A673 (cell line): ENCODE measurements around the gene PEDS1. TPM values are rescaled to one million over a fixed set of nuclear protein-coding genes. Genes with fewer than 3 reads are reported as not detected.
"Not testable (repeated sequence)": the region's sequence is repeated elsewhere in the genome, so short reads cannot be mapped to it uniquely, and the experiment has no call there.

ENCODE experiments used
- BruUV-seq: library from RNA; stranded (reverse); fragments of 400-500 nt; replicated peaks from 2 replicates; lab custom pipeline; 2021; lab: Mats Ljungman, UMichigan
- CTCF ChIA-PET: fragments of 300-600 bp; sonication (Branson Sonifier 250); formaldehyde crosslinking; loops from one replicate; lab custom pipeline; 2022; ENCODE audit warnings: antibody characterized with exemption; lab: Charles Lee
- POLR2A ChIA-PET: fragments of 300-600 bp; sonication (Branson Sonifier 250); formaldehyde crosslinking; loops from one replicate; lab custom pipeline; 2022; ENCODE audit warnings: antibody characterized with exemption; ENCODE audit not compliant: low non-redundant PET; lab: Charles Lee
- DNase-seq: peaks from one replicate; pipeline ENCODE4 v3.0.0-alpha.2; 2015; ENCODE audit warnings: low spot score
- H3K27ac ChIP-seq: fragments of 200-600 bp; sonication (generic); 2 replicates; pipeline ENCODE4 v1.5.1; 2016; ENCODE audit warnings: mixed run types, low read depth, mild to moderate bottlenecking, mixed read lengths, antibody characterized with exemption, low read length; ENCODE audit not compliant: poor library complexity, severe bottlenecking
- H3K27me3 ChIP-seq: fragments of 200-600 bp; sonication (generic); replicated peaks from 2 replicates; pipeline ENCODE4 v1.6.1; 2017; ENCODE audit warnings: mixed run types, low read depth, mild to moderate bottlenecking, mixed read lengths, antibody characterized with exemption, low read length; ENCODE audit not compliant: insufficient read depth, poor library complexity
- H3K36me3 ChIP-seq: fragments of 200-600 bp; sonication (generic); 2 replicates; pipeline ENCODE4 v1.6.1; 2016; ENCODE audit warnings: mixed run types, mild to moderate bottlenecking, mixed read lengths, antibody characterized with exemption, low read length; ENCODE audit not compliant: insufficient read depth, poor library complexity, severe bottlenecking
- H3K4me1 ChIP-seq: fragments of 200-600 bp; sonication (generic); 2 replicates; pipeline ENCODE4 v1.6.1; 2017; ENCODE audit warnings: mixed run types, mild to moderate bottlenecking, mixed read lengths, antibody characterized with exemption, low read length; ENCODE audit not compliant: insufficient read depth, poor library complexity, severe bottlenecking
- H3K4me3 ChIP-seq: fragments of 200-600 bp; sonication (generic); 2 replicates; pipeline ENCODE4 v1.5.1; 2016; ENCODE audit warnings: low read depth, mixed run types, mild to moderate bottlenecking, mixed read lengths, low read length; ENCODE audit not compliant: poor library complexity, severe bottlenecking
- H3K9me3 ChIP-seq: fragments of 200-600 bp; sonication (generic); 2 replicates; pipeline ENCODE4 v1.6.1; 2016; ENCODE audit warnings: mixed run types, low read depth, mild to moderate bottlenecking, mixed read lengths, antibody characterized with exemption, low read length; ENCODE audit not compliant: poor library complexity, severe bottlenecking
- EZH2 ChIP-seq: fragments of 200-600 bp; sonication (generic); IDR thresholded peaks from 2 replicates; pipeline ENCODE4 v1.6.1; 2017; ENCODE audit warnings: borderline replicate concordance, low read depth, mild to moderate bottlenecking, mixed read lengths, antibody characterized with exemption, low read length; ENCODE audit not compliant: poor library complexity, severe bottlenecking
- intact Hi-C: fragments of 100-400 bp; cut with micrococcal nuclease; formaldehyde crosslinking; loops from one replicate; pipeline ENCODE4 v1.10.0; 2022; ENCODE audit not compliant: unreplicated experiment
- total RNA-seq: library from RNA; stranded (reverse); gene quantifications from 2 replicates; pipeline ENCODE4 v1.2.3, GENCODE V29; 2021
- TF ChIP-seq, protein P1 (sequence below): fragments of 300-800, 200-600 bp; sonication (generic); conservative IDR thresholded peaks from 2 replicates; pipeline ENCODE4 v1.5.1; 2017; ENCODE audit warnings: low read depth, mild to moderate bottlenecking, antibody characterized with exemption, low read length, moderate library complexity, mixed read lengths

The PEDS1 gene
- total RNA-seq, 1 experiment from 2014 or later, result 25.9 TPM

DNA sequence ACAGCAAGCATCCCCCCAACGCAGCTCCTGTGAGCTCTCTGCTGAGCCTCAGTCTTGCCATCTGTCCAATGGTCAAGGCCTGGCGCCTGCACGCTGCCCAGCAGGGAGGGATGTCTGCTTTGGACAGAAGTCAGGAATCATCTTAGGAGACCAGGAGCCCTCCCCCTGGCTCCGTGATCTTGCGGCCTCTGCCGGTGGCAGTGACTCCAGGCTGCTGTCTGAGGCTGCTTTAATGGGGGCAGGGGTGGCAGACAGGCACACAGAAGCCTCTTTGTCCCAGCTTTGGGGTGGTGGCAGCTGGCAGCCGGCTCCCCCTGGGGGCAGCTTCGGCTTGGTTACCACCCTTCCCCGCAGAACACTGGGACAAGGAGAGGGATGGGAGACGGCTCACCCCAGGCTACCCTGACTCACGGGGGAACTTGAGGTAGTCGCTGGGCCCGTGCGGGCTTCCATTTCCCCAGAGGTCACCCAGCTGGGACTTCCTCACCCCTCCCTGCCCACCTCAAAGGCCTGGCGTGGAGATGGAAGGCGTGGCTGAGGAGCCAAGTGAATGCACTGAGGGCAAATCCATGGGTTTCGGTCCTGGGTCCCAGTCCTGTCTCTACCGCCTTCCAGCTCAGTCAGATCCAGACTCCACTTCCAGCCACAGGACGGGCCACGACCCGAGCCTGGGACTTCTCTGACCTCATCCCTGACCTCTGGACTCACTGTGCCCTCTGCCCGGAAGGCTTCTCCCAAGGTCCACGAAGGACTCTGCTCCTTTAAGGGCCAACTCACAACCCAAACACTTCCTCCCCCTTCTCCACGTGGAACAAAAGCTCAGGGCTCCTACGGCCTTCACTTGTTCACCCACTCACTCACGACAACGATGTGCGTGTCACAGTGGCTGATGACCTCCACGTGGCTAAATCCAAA is 14.8 kb downstream of the PEDS1 start:
- ChIA-PET POLR2A (interaction anchor here (0.6 kb wide), 1 partner anchor 14 kb away, joined by 3 read pairs; no protein-coding TSS in a partner anchor), CTCF (no interaction called here)
- no TSS peak for BruUV-seq
- Histone ChIP-seq H3K36me3 (peaks cover 21% of the 10 kb centered on the region), H3K27me3 (no peaks in the 10 kb centered on the region), H3K9me3 (no peaks in the 10 kb centered on the region), H3K4me1 (no peaks in the 10 kb centered on the region), H3K4me3 (no peak overlapping the region), H3K27ac (no peak overlapping the region)
- intact Hi-C loops, result no loop called here
- TF ChIP-seq EZH2, result no peak
- TF ChIP-seq, protein P1, sequence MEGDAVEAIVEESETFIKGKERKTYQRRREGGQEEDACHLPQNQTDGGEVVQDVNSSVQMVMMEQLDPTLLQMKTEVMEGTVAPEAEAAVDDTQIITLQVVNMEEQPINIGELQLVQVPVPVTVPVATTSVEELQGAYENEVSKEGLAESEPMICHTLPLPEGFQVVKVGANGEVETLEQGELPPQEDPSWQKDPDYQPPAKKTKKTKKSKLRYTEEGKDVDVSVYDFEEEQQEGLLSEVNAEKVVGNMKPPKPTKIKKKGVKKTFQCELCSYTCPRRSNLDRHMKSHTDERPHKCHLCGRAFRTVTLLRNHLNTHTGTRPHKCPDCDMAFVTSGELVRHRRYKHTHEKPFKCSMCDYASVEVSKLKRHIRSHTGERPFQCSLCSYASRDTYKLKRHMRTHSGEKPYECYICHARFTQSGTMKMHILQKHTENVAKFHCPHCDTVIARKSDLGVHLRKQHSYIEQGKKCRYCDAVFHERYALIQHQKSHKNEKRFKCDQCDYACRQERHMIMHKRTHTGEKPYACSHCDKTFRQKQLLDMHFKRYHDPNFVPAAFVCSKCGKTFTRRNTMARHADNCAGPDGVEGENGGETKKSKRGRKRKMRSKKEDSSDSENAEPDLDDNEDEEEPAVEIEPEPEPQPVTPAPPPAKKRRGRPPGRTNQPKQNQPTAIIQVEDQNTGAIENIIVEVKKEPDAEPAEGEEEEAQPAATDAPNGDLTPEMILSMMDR, result no peak
- DNase-seq, result no peak

DNA sequence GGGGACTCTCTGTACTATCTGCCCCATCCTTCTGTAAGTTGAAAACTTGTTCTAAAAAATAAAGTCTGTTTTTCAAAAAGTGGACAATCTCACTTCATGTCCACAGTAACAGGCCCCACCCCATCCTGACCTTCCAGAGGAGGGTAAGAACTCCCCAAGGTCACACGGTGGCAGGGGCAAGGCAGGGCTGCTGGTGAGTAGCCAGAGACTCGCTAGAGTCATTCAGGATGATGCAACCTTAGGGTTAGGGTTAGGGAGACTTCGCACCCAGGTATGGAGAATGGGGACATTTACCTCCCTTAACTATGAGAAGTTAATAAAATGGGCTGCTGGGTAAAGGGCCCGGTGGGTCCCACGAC is 15.4 kb downstream of the PEDS1 start:
- no peaks in the 10 kb centered on the region for H3K27me3 ChIP-seq
- peaks cover 24% of the 10 kb centered on the region for H3K36me3 ChIP-seq
- no TSS peak for BruUV-seq
- no peaks in the 10 kb centered on the region for H3K4me1 ChIP-seq
- H3K4me3 ChIP-seq, result no peak overlapping the region
- H3K27ac ChIP-seq, result no peak overlapping the region
- no peak for TF ChIP-seq EZH2
- TF ChIP-seq, protein P1, result no peak
- ChIA-PET POLR2A (no interaction called here), CTCF (no interaction called here)
- no peaks in the 10 kb centered on the region for H3K9me3 ChIP-seq
- intact Hi-C loops, result no loop called here
- no peak for DNase-seq

DNA sequence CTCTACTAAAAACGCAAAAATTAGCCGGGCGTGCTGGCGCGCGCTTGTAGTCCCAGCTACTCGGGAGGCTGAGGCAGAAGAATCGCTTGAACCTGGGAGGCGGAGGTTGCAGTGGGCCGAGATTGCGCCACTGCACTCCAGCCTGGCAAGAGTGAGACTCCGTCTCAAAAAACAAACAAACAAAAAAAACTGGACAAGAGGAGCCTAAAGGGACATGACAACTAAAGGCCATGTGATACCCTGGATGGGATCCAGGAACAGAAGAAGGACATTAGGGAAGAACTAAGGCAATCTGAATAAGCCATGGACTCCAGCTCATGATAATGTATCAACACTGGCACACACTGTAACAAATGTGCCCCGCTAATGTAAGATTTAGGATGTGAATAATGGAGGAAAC is 15.8 kb downstream of the PEDS1 start:
- H3K27ac ChIP-seq, H3K9me3 ChIP-seq, DNase-seq, CTCF ChIA-PET, H3K27me3 ChIP-seq, POLR2A ChIA-PET, intact Hi-C loops, H3K4me3 ChIP-seq, BruUV-seq, H3K4me1 ChIP-seq: not testable (repeated sequence)
- H3K36me3 ChIP-seq, result peaks cover 20% of the 10 kb centered on the region
